Measurements from ENCODE around the gene TSPAN15. TPM values are rescaled to one million over a fixed set of nuclear protein-coding genes. Genes with fewer than 3 reads are reported as not detected.

The TSPAN15 gene
- total RNA-seq, 2 experiments from 2014 or later = 2.4 to 3.1 TPM

DNA sequence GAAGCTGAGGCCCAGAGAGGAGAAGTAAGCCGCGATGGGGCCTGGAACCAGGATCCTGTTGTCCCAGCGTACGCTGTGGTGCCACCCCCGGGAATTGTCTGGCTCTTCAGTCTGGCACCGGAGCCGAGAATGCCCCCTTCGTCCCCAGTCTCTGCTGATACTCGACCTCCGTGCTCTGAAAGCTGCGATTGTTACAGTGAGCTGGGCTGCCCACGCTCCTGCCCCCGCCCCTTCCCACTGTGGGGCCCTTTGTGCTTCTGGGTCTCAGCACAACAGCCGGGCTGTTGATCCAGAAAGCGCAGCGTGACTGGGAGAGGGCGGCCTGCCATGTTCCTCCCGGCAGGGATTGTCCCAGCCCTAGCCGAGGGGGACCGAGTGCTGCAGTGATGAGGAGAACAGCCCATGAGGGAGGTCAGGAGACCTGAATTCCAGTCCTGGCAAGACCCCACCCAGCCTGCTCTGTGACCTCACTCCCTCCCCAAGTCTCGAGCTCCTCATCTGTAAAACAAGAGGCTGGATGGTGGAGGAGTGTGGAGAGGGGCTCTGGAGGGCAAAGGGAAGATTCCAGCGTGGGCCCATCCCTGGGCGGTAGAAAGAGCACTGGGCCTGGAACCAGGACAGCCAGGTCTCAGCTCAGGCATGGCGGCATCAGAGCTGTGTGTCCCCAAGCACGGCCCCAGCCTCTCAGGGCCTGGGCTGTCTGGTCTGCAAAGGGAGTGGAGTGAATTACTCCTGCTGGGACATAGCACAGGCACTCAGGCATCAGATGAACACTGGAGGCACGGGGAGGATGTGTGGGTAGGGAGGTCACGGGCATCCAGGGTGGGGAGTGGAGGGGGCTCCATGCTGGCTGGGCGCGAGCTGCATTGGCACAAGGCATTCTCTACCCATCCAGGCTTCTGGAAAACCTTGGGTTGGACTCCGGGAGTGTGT is 43.6 kb downstream of the TSPAN15 start:
- Histone ChIP-seq H3K36me3 (ENCODE audit: insufficient read depth, low read length) (no peaks in the 10 kb centered on the region), H3K9me3 (ENCODE audit: low read length) (no peaks in the 10 kb centered on the region), H4K20me1 (ENCODE audit: insufficient read depth, low read length) (no peaks in the 10 kb centered on the region), H3K9me2 (ENCODE audit: insufficient read depth, low read length) (no peaks in the 10 kb centered on the region), H3K79me2 (ENCODE audit: insufficient read depth, low read depth, low read length) (no peaks in the 10 kb centered on the region), H3K4me3 (ENCODE audit: low read depth, low read length, poor library complexity, severe bottlenecking) (no peak overlapping the region), H3K4me2 (ENCODE audit: low read length) (no peak overlapping the region), H3K27ac (ENCODE audit: low read depth, low read length, poor library complexity, severe bottlenecking) (no peak overlapping the region), H2AFZ (ENCODE audit: low read length) (no peak overlapping the region), H3K4me1 (ENCODE audit: insufficient read depth, low read length, poor library complexity, severe bottlenecking) (no peaks in the 10 kb centered on the region)
- intact Hi-C loops (cut with micrococcal nuclease; ENCODE audit: unreplicated experiment) = no loop called here
- BruUV-seq (replicated peaks) = no TSS peak
- ChIA-PET POLR2A (no interaction called here), CTCF (ENCODE audit: unreplicated experiment) (interaction anchor here (0.5 kb wide), 1 partner anchor 114 kb away, joined by 3 read pairs; no protein-coding TSS in a partner anchor)
- TF ChIP-seq, protein P1, sequence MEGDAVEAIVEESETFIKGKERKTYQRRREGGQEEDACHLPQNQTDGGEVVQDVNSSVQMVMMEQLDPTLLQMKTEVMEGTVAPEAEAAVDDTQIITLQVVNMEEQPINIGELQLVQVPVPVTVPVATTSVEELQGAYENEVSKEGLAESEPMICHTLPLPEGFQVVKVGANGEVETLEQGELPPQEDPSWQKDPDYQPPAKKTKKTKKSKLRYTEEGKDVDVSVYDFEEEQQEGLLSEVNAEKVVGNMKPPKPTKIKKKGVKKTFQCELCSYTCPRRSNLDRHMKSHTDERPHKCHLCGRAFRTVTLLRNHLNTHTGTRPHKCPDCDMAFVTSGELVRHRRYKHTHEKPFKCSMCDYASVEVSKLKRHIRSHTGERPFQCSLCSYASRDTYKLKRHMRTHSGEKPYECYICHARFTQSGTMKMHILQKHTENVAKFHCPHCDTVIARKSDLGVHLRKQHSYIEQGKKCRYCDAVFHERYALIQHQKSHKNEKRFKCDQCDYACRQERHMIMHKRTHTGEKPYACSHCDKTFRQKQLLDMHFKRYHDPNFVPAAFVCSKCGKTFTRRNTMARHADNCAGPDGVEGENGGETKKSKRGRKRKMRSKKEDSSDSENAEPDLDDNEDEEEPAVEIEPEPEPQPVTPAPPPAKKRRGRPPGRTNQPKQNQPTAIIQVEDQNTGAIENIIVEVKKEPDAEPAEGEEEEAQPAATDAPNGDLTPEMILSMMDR (conservative IDR thresholded peaks at IDR 0.05; ENCODE audit: low read length) = no peak
- no peak for TF ChIP-seq EZH2phosphoT487 (IDR thresholded peaks at IDR 0.05; ENCODE audit: borderline replicate concordance, low read depth, low read length)
- DNase-seq (ENCODE audit: low spot score) = no peak

DNA sequence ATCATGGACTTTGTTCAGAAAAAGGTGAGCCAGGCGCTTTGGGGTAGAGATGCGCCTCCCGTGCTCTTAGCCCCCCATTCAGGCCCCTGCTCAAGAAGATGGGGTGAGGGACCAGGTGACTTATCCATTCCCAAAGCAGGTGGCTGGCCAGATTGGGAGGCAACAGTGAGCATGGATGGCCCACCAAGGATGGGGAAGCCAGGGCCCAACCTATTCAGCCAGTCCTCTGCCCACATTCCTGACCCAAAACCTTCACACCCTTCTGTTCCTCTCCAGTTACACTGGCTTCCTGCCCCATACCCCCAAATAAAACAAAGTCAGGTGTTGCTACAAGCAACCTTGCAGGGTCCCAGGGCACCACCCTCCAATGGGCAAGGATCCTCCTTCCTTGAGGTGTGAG is 44.4 kb downstream of the TSPAN15 start:
- intact Hi-C loops (cut with micrococcal nuclease; ENCODE audit: unreplicated experiment) = no loop called here
- Histone ChIP-seq H3K36me3 (ENCODE audit: insufficient read depth, low read length) (no peaks in the 10 kb centered on the region), H3K4me3 (ENCODE audit: low read depth, low read length, poor library complexity, severe bottlenecking) (no peak overlapping the region), H3K9me3 (ENCODE audit: low read length) (no peaks in the 10 kb centered on the region), H3K79me2 (ENCODE audit: insufficient read depth, low read depth, low read length) (no peaks in the 10 kb centered on the region), H3K9me2 (ENCODE audit: insufficient read depth, low read length) (no peaks in the 10 kb centered on the region), H3K27ac (ENCODE audit: low read depth, low read length, poor library complexity, severe bottlenecking) (no peak overlapping the region), H3K4me1 (ENCODE audit: insufficient read depth, low read length, poor library complexity, severe bottlenecking) (no peaks in the 10 kb centered on the region), H3K4me2 (ENCODE audit: low read length) (no peak overlapping the region), H2AFZ (ENCODE audit: low read length) (no peak overlapping the region), H4K20me1 (ENCODE audit: insufficient read depth, low read length) (no peaks in the 10 kb centered on the region)
- TF ChIP-seq EZH2phosphoT487 (IDR thresholded peaks at IDR 0.05; ENCODE audit: borderline replicate concordance, low read depth, low read length) = no peak
- TF ChIP-seq, protein P1 (conservative IDR thresholded peaks at IDR 0.05; ENCODE audit: low read length) = no peak
- no peak for DNase-seq (ENCODE audit: low spot score)
- BruUV-seq (replicated peaks) = no TSS peak
- ChIA-PET CTCF (ENCODE audit: unreplicated experiment) (interaction anchor here (0.5 kb wide), 1 partner anchor 113 kb away, joined by 3 read pairs; no protein-coding TSS in a partner anchor), POLR2A (interaction anchor here (0.5 kb wide), 1 partner anchor 640 kb away, joined by 3 read pairs; no protein-coding TSS in a partner anchor)
